Activated T-cell treated with anti-CD3 and anti-CD28 coated beads, Interleukin-2, amount 50 U/mL, for 1 hour (primary cell): ENCODE data around the gene SOBP.
A peak's percentile ranks its signal among the peaks of the same experiment; 100 is the strongest.
"Not testable (repeated sequence)": the region's sequence is repeated elsewhere in the genome, so short reads cannot be mapped to it uniquely, and the experiment has no call there.

Experiments used
- DNase-seq: peaks from one replicate; pipeline ENCODE4 v3.0.0-alpha.2; 2020

SOBP gene

DNA sequence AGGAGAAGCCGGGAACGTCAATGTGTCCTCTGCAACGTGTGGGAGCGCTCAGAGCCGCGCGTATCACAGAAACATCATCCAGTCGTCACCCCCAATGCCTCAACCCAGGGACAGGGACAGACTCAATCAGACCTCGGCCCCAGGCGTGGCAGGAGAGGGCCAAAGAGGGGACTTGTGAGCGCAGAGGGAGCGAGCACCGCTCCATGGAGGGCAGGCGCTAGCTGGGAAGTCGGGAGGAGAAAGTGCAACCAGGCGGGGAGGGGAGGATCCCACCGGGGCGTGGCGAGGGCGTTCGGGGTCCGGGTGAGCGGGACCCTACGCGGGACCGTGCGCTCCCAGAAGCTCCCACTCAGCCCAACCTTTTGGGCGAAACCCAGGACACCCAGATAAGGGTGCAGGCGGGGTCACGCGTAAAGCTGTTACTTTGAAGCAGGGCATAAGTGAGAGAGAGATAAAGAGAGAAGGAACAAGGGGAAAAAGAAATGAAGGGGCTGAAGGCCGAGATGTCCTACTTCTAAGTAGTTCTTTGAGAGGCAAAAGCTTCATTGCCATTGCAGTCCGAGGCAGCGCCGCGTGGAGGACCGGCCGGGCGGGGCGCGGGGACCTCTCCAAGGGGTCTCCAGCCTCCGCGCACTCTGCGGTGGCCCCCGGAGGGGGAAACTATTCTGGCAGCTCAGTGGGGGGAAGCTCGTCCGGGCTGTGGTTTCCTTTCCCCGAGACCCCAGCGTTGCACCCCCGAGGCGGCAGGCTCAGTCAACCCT lies 862 bp upstream of the SOBP start:
- peak; percentile 41 for DNase-seq

- DNase-seq: no peak
Measured at GRCh38 chr6:107490566-107491137, 735 bp downstream of the SOBP start.

GRCh38 chr6:107491138-107491609 lies 1.3 kb downstream of the SOBP start:
- DNase-seq: peak; percentile 40

- no peak for DNase-seq
Measured at GRCh38 chr6:107491760-107492660, 2.1 kb downstream of the SOBP start.

- no peak for DNase-seq
Measured at GRCh38 chr6:107493158-107494057, 3.5 kb downstream of the SOBP start.

GRCh38 chr6:107495196-107495643 lies 5.3 kb downstream of the SOBP start:
- DNase-seq: no peak

DNA sequence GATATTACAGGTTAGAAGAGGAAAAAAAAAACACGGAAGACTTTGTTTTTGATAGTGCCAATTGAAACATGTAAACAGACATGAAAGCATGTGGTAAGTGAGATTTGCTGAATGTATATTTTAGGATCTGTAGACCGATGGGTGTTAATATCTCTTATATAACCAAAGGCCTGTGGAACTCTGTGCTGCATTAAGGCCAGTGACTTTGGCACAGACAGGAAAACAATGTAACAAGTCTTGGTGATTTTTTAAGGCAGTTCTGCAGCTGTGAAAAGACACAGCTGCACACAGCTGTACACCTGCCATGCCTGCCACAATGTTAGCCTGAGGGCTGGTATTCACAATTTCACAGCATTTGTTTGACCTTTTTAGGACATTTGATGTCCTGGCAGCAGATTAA lies 6.1 kb downstream of the SOBP start:
- no peak for DNase-seq

- DNase-seq: no peak
Measured at GRCh38 chr6:107496892-107497684, 7.2 kb downstream of the SOBP start.

GRCh38 chr6:107504270-107505026 lies 14.5 kb downstream of the SOBP start:
- DNase-seq: no peak

DNA sequence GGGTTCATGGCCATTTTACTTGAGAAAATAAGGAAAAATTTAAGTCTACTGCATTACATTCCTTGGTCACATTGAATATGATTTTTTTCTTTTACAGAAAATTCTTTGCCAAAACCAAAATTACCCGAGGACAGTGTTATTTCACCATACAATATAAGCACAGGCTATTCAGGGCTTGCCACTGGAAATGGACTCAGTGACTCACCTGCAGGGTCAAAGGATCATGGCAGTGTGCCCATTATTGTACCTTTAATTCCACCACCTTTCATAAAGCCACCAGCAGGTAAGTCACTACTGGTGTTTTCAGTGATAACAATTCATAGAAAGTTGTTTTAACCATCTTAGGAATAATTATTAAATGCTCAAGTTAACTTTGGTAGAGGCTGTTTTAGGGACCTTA lies 16.2 kb downstream of the SOBP start:
- DNase-seq: no peak

DNA sequence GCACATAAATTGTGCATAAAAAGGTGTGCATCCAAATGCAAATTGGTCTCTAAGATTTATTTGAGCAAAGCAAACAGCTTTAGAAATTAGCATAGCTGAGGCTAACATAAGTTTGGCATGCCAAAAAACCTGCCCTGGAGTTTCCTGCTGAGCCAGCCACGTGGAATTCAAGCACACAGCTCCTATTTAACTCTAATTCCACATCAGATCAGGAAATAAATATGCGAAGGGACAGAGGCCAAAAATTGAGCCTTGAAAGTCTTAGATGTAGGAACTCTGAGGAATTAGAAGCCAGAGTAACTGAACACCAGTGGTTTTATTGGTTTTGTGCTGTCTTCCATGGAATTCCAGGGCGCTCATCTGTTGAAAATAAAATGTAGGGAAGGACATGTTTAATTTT lies 19.6 kb downstream of the SOBP start:
- no peak for DNase-seq

DNA sequence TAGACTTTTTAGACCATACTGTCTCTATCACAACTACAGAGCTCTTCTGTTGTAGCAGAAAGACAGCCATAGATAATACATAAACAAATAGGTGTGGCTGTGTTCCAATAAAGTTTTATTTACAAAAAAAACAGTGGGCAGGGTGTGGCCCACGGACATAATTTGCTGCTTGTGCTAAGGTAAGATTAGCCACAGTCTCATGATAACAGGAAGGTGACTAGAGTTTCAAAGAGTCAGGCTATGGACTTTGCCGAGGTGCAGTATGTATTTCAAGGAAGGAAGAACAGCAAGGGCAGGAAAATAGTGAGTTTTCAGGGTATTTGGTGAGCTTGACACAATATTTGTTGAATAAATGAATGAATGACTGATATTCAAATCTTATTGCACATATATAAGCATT lies 20.2 kb downstream of the SOBP start:
- DNase-seq: no peak

GRCh38 chr6:107511511-107511993 lies 21.6 kb downstream of the SOBP start:
- DNase-seq: no peak

- DNase-seq: no peak
Measured at GRCh38 chr6:107513214-107513613, 23.3 kb downstream of the SOBP start.

DNA sequence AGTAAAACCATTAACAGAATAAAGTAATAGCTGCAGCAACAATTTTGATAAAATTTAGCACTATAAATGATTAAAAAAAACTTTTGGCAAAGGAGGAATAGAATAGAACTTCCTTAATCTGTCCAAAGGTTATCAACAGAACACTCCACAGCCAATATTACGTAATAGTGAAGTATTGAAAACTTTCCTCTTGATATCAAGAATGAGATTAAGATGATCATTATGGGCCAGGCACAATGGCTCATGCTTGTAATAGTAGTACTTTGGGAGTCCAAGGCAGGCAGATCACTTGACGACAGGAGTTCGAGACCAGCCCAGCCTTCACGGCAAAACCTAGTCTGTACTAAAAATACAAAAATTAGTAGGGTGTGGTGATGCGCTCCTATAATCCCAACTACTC lies 26.0 kb downstream of the SOBP start:
- DNase-seq: no peak

GRCh38 chr6:107517274-107517673 lies 27.4 kb downstream of the SOBP start:
- DNase-seq: no peak

GRCh38 chr6:107519224-107519623 lies 29.3 kb downstream of the SOBP start:
- DNase-seq: not testable (repeated sequence)

GRCh38 chr6:107520706-107521105 lies 30.8 kb downstream of the SOBP start:
- not testable (repeated sequence) for DNase-seq

DNA sequence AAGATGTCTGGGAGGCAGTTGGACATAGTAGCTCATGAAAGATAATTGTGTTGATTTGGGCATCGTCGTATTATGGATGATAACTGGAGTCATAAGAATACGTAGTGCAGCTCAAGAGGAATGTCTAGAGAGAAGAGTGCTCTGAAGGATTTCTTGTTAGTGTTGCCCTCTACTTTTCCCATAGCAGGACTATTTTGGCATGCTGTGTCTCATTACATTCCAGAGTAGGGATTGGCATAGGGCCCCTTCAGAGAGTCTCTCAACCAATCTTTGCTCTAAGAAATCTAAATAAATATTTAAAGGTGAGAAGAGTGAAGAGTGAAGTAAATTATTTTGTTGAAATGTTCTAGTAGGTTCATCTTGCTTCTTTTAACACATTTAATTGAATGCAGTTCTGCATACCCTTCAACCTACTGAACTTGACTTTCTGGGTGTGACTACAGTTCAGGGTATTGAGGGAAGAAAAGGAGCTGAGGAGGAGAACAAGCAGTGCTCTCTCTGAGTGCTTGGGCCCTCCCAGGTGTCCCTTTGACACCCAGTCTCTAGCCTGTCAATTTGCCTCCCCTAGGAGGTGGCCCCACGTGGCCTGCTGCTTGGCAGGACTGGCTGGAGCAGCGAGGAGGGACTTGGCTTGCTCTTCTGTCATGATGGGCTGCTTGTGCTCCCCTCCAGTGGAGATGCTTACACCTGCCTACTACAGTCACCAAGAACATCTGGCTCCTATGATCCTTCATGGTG lies 33.3 kb downstream of the SOBP start:
- DNase-seq: no peak

DNA sequence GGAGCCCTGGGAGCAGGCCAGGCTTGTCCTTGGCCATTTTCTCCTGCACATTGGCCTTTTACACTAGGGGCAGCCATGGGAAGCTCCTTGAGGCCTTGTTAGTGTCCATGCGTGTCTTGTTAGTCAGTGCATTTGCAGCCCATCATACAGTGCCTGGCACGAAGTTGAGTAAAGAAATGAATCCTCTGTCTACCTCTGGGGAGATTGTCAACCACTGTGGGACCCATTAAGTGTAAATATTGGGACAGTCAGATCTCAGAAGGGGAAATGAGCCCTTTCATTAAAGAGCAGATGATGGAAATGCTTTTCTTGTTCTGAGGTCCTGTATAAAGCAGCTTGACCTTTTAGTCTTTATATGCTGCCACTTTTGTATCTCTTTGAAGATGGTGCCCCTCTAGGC lies 33.9 kb downstream of the SOBP start:
- DNase-seq: no peak
